Ascending aorta (tissue), 2 donors: ENCODE results near the gene XXYLT1. TPM values are rescaled to one million over a fixed set of nuclear protein-coding genes. Genes with fewer than 3 reads are reported as not detected.
A peak's percentile ranks its signal among the peaks of the same experiment; 100 is the strongest.

ENCODE experiments used
- DNase-seq, 2 donors: peaks; one replicate each; pipeline ENCODE4 v3.0.0-alpha.2; 2019; ENCODE audit warnings: low spot score in 2 of 2
- H3K27ac ChIP-seq, 2 donors: fragments of 200-600 bp; sonication (generic); one replicate each; pipeline ENCODE4 v1.5.1; 2016 to 2017; ENCODE audit warnings: mild to moderate bottlenecking in 1 of 2
- H3K27me3 ChIP-seq: fragments of 200-600 bp; sonication (generic); one replicate; pipeline ENCODE4 v1.5.1; 2017
- H3K36me3 ChIP-seq, 2 donors: fragments of 200-600 bp; sonication (generic); one replicate each; pipeline ENCODE4 v1.5.1; 2016
- H3K4me1 ChIP-seq, 2 donors: fragments of 200-600 bp; sonication (generic); one replicate each; pipeline ENCODE4 v1.5.1; 2016 to 2017; ENCODE audit warnings: mild to moderate bottlenecking in 1 of 2
- H3K4me3 ChIP-seq, 2 donors: fragments of 200-600 bp; sonication (generic); one replicate each; pipeline ENCODE4 v1.5.1; 2016 to 2017; ENCODE audit warnings: mild to moderate bottlenecking in 1 of 2
- H3K9me3 ChIP-seq, 2 donors: fragments of 200-600 bp; sonication (generic); one replicate each; pipeline ENCODE4 v1.5.1; 2016
- intact Hi-C: fragments of 100-400 bp; cut with DNase I; formaldehyde crosslinking; loops from one replicate; pipeline ENCODE4 v1.15.1; 2023
- total RNA-seq: library from RNA; depleted of rRNA; stranded (reverse); fragments of >200 nt; gene quantifications from one replicate; pipeline ENCODE4 v1.1.0, GENCODE V29; 2016
- TF ChIP-seq, protein P1 (sequence below), 3 experiments: fragments of 200-600 bp in 2 of 3; fragments of 450-650 bp in 1 of 3; sonication (generic) in 2 of 3; IDR thresholded peaks; one replicate each; pipeline ENCODE4 v1.5.1; 2016 to 2019; ENCODE audit warnings: antibody characterized with exemption in 3 of 3, mild to moderate bottlenecking in 1 of 3, moderate library complexity in 1 of 3

Gene XXYLT1, protein sequence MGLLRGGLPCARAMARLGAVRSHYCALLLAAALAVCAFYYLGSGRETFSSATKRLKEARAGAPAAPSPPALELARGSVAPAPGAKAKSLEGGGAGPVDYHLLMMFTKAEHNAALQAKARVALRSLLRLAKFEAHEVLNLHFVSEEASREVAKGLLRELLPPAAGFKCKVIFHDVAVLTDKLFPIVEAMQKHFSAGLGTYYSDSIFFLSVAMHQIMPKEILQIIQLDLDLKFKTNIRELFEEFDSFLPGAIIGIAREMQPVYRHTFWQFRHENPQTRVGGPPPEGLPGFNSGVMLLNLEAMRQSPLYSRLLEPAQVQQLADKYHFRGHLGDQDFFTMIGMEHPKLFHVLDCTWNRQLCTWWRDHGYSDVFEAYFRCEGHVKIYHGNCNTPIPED
- 41.0 TPM for total RNA-seq

DNA sequence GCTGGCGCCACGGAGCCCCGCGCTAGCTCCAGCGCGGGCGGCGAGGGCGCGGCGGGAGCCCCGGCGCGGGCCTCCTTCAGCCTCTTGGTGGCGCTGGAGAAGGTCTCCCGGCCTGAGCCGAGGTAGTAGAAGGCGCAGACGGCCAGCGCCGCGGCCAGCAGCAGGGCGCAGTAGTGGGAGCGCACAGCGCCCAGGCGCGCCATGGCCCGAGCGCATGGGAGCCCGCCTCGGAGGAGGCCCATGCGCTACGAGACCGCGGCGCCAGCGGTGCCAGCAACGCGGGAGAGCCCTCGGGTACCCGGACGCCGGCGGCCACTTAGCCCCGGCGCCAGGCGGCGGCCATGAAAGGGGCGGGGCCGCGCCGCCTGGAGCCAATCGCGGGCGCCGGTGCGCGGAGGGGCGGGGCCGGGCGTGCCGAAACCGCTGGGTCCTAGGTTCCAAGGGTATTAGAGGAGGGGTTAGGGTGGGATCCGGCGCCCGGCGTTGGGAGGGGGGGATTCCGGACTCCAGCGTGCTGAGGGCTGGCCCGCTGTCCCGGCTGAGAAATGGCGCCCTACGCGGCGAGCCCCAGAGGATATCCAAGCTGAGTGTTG lies at the start of gene XXYLT1:
TSS of gene XXYLT1 (minus strand) at position 343 of the 593 bp plus-strand sequence. CDS start at position 242, 101 bp downstream.
- TF ChIP-seq, protein P1, sequence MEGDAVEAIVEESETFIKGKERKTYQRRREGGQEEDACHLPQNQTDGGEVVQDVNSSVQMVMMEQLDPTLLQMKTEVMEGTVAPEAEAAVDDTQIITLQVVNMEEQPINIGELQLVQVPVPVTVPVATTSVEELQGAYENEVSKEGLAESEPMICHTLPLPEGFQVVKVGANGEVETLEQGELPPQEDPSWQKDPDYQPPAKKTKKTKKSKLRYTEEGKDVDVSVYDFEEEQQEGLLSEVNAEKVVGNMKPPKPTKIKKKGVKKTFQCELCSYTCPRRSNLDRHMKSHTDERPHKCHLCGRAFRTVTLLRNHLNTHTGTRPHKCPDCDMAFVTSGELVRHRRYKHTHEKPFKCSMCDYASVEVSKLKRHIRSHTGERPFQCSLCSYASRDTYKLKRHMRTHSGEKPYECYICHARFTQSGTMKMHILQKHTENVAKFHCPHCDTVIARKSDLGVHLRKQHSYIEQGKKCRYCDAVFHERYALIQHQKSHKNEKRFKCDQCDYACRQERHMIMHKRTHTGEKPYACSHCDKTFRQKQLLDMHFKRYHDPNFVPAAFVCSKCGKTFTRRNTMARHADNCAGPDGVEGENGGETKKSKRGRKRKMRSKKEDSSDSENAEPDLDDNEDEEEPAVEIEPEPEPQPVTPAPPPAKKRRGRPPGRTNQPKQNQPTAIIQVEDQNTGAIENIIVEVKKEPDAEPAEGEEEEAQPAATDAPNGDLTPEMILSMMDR (IDR thresholded peaks at IDR 0.05) = peak; percentile 38 to 70 (median 50)
- intact Hi-C loops = loop anchor here (1.0 to 10.0 kb wide), 5 partner anchors 172 to 644 kb away; partner anchors contain the start of genes ACAP2, LSG1 and PPP1R2
- Histone ChIP-seq H3K27me3 (no peaks in the 10 kb centered on the region), H3K27ac (peak within 1 kb of the TSS; percentile 70 to 82), H3K9me3 (no peaks in the 10 kb centered on the region), H3K36me3 (no peaks in the 10 kb centered on the region), H3K4me1 (peaks cover 0 to 14% of the 10 kb centered on the region in 2 donors), H3K4me3 (peak within 1 kb of the TSS; percentile 67 to 90)
- DNase-seq = peak; percentile 23 to 91

- Histone ChIP-seq H3K36me3 (peaks cover 6 to 15% of the 10 kb centered on the region in 2 donors), H3K4me3 (no peak overlapping the region), H3K27me3 (no peaks in the 10 kb centered on the region), H3K27ac (no peak overlapping the region), H3K4me1 (no peaks in the 10 kb centered on the region), H3K9me3 (no peaks in the 10 kb centered on the region)
- intact Hi-C loops = no loop called here
- no peak for DNase-seq
- TF ChIP-seq, protein P1 (IDR thresholded peaks at IDR 0.05) = no peak
Measured at GRCh38 chr3:195319060-195319459, 48.1 kb upstream of the XXYLT1 start.

- DNase-seq = no peak
- H3K9me3 ChIP-seq = no peaks in the 10 kb centered on the region
- no peak overlapping the region for H3K4me3 ChIP-seq
- H3K27ac ChIP-seq = no peak overlapping the region
- H3K27me3 ChIP-seq = no peaks in the 10 kb centered on the region
- H3K36me3 ChIP-seq = peaks cover 0 to under 1% of the 10 kb centered on the region in 2 donors
- intact Hi-C loops = no loop called here
- H3K4me1 ChIP-seq = no peaks in the 10 kb centered on the region
- TF ChIP-seq, protein P1 (IDR thresholded peaks at IDR 0.05) = no peak
Measured at GRCh38 chr3:195312714-195313113, 41.8 kb upstream of the XXYLT1 start.

- intact Hi-C loops = no loop called here
- TF ChIP-seq, protein P1 (IDR thresholded peaks at IDR 0.05) = no peak
- H3K36me3 ChIP-seq = peaks cover 4 to 14% of the 10 kb centered on the region in 2 donors
- no peaks in the 10 kb centered on the region for H3K27me3 ChIP-seq
- DNase-seq = no peak
- no peak overlapping the region for H3K4me3 ChIP-seq
- no peaks in the 10 kb centered on the region for H3K9me3 ChIP-seq
- no peaks in the 10 kb centered on the region for H3K4me1 ChIP-seq
- H3K27ac ChIP-seq = no peak overlapping the region
Measured at GRCh38 chr3:195307711-195308110, 36.8 kb upstream of the XXYLT1 start.

- intact Hi-C loops = no loop called here
- H3K36me3 ChIP-seq = peaks cover 4 to 26% of the 10 kb centered on the region in 2 donors
- no peaks in the 10 kb centered on the region for H3K27me3 ChIP-seq
- H3K9me3 ChIP-seq = no peaks in the 10 kb centered on the region
- TF ChIP-seq, protein P1 (IDR thresholded peaks at IDR 0.05) = no peak
- H3K4me1 ChIP-seq = no peaks in the 10 kb centered on the region
- no peak for DNase-seq
- no peak overlapping the region for H3K4me3 ChIP-seq
- H3K27ac ChIP-seq = no peak overlapping the region
Measured at GRCh38 chr3:195306369-195306768, 35.4 kb upstream of the XXYLT1 start.
